GM12865 (cell line): ENCODE measurements around the gene PPM1N.

ENCODE experiments used
- DNase-seq: peaks from one replicate; pipeline ENCODE4 v3.0.0; 2010; ENCODE audit warnings: low read depth
- H3K4me3 ChIP-seq: 2 replicates; pipeline ENCODE4 v1.5.1; 2011; ENCODE audit warnings: mild to moderate bottlenecking, low read depth, low read length, control low read depth
- CTCF ChIP-seq: IDR thresholded peaks from 2 replicates; pipeline ENCODE4 v1.5.1; 2011; ENCODE audit warnings: low read length, control low read depth, low read depth, inconsistent platforms; ENCODE audit not compliant: insufficient read depth; ENCODE audit errors: missing control alignments

PPM1N gene

GRCh38 chr19:45498411-45499195 lies at the start of gene PPM1N:
Gene PPM1N (plus strand): TSS chr19:45498443. CDS start chr19:45498473, 30 bp downstream.
- TF ChIP-seq CTCF: peak; percentile 46
- DNase-seq: peak; percentile 79

GRCh38 chr19:45448887-45449299 lies 49.4 kb upstream of the PPM1N start:
- no peak overlapping the region for H3K4me3 ChIP-seq
- TF ChIP-seq CTCF: no peak
- DNase-seq: no peak

More at GRCh38 chr19:45498411-45499195, at the start of gene PPM1N:
- H3K4me3 ChIP-seq: peak within 1 kb of the TSS; percentile 59

- peak overlapping the region; percentile 56 for H3K4me3 ChIP-seq
Measured at GRCh38 chr19:45450012-45450333, 48.3 kb upstream of the PPM1N start.

GRCh38 chr19:45451131-45451849 lies 47.0 kb upstream of the PPM1N start:
- TF ChIP-seq CTCF: no peak
- H3K4me3 ChIP-seq: peak overlapping the region; percentile 54
- peak; percentile 83 for DNase-seq

More at GRCh38 chr19:45450012-45450333, 48.3 kb upstream of the PPM1N start:
- DNase-seq: peak; percentile 70
- TF ChIP-seq CTCF: no peak

GRCh38 chr19:45451850-45452387 lies 46.3 kb upstream of the PPM1N start:
- no peak for TF ChIP-seq CTCF
- no peak overlapping the region for H3K4me3 ChIP-seq

GRCh38 chr19:45455707-45456499 lies 42.3 kb upstream of the PPM1N start:
- TF ChIP-seq CTCF: no peak
- peak; percentile 67 for DNase-seq
- H3K4me3 ChIP-seq: no peak overlapping the region

More at GRCh38 chr19:45451850-45452387, 46.3 kb upstream of the PPM1N start:
- no peak for DNase-seq
